GM12892 (cell line): ENCODE measurements around the gene GPC2.

Experiments
- POLR2A ChIP-seq: IDR thresholded peaks from 2 replicates; pipeline ENCODE4 v1.6.1; 2011; ENCODE audit warnings: low read depth, low read length, control low read depth
- POLR2AphosphoS5 ChIP-seq: IDR thresholded peaks from 2 replicates; pipeline ENCODE4 v1.6.1; 2011; ENCODE audit warnings: low read depth, low read length, control low read depth

GRCh38 chr7:100159099-100159623, 18.0 kb downstream of the GPC2 start:
- TF ChIP-seq POLR2A (no peak), POLR2AphosphoS5 (no peak)
